HUES64 (cell line): Measurements from ENCODE around the gene SIRT3.
"Not testable (repeated sequence)": the region's sequence is repeated elsewhere in the genome, so short reads cannot be mapped to it uniquely, and the experiment has no call there.

ENCODE experiments used
- H3K27ac ChIP-seq: 2 replicates; pipeline ENCODE4 v1.7.0; 2013; ENCODE audit warnings: low read depth, low read length, inconsistent platforms
- H3K27me3 ChIP-seq: 2 replicates; pipeline ENCODE4 v1.6.1; 2013; ENCODE audit warnings: mild to moderate bottlenecking, low read length; ENCODE audit not compliant: insufficient read depth
- H3K36me3 ChIP-seq: 2 replicates; pipeline ENCODE4 v1.6.1; 2013; ENCODE audit warnings: mild to moderate bottlenecking, low read length; ENCODE audit not compliant: insufficient read depth
- H3K4me1 ChIP-seq: 2 replicates; pipeline ENCODE4 v1.6.1; 2013; ENCODE audit warnings: mild to moderate bottlenecking, low read length, moderate library complexity; ENCODE audit not compliant: insufficient read depth
- H3K4me3 ChIP-seq: 2 replicates; pipeline ENCODE4 v1.5.1; 2013; ENCODE audit warnings: mild to moderate bottlenecking, low read length, moderate library complexity
- H3K9ac ChIP-seq: 2 replicates; pipeline ENCODE4 v1.6.1; 2013; ENCODE audit warnings: mild to moderate bottlenecking, low read depth, low read length
- H3K9me3 ChIP-seq: 2 replicates; pipeline ENCODE4 v1.6.1; 2013; ENCODE audit warnings: low read depth, low read length; ENCODE audit not compliant: insufficient read depth
- WGBS: fragments of 150-250, 120-280 bp; methylation state at CpG from one replicate; pipeline ENCODE4 v1.1.7; 2013; ENCODE audit warnings: missing lambda C conversion rate; 5-methylcytosine and 5-hydroxymethylcytosine counted together

SIRT3 gene

GRCh38 chr11:268716-269145, 32.6 kb upstream of the SIRT3 start:
- H3K9ac ChIP-seq, H3K4me1 ChIP-seq, H3K36me3 ChIP-seq, H3K9me3 ChIP-seq, H3K4me3 ChIP-seq, H3K27me3 ChIP-seq, H3K27ac ChIP-seq: not testable (repeated sequence)
- 90% methylated on average over 16 of the region's 16 CpGs for WGBS

GRCh38 chr11:267491-267994, 31.4 kb upstream of the SIRT3 start:
- no peak overlapping the region for H3K9ac ChIP-seq
- no peak overlapping the region for H3K27ac ChIP-seq
- H3K9me3 ChIP-seq, result 0 out of 2 replicates have a peak, but pooled peaks cover 4% of the 10 kb centered on the region
- no peaks in the 10 kb centered on the region for H3K36me3 ChIP-seq
- H3K4me3 ChIP-seq, result no peak overlapping the region
- 72% methylated on average over 17 of the region's 18 CpGs for WGBS
- no peaks in the 10 kb centered on the region; the same call in 1 of the 2 replicates for H3K27me3 ChIP-seq
- peaks cover 8% of the 10 kb centered on the region; the same call in 1 of the 2 replicates for H3K4me1 ChIP-seq

- 95% methylated on average over 5 of the region's 13 CpGs for WGBS
- H3K4me3 ChIP-seq, result no peak overlapping the region
- H3K9ac ChIP-seq, result no peak overlapping the region
- no peaks in the 10 kb centered on the region for H3K36me3 ChIP-seq
- H3K4me1 ChIP-seq, result peaks cover 8% of the 10 kb centered on the region; the same call in 1 of the 2 replicates
- H3K27ac ChIP-seq, result no peak overlapping the region
- 0 out of 2 replicates have a peak, but pooled peaks cover 4% of the 10 kb centered on the region for H3K9me3 ChIP-seq
- no peaks in the 10 kb centered on the region; the same call in 1 of the 2 replicates for H3K27me3 ChIP-seq
These were observed 30.7 kb upstream of the SIRT3 start for GRCh38 chr11:266676-267439.

- H3K27me3 ChIP-seq, result no peaks in the 10 kb centered on the region
- no peaks in the 10 kb centered on the region for H3K36me3 ChIP-seq
- H3K9ac ChIP-seq, result no peak overlapping the region
- H3K9me3 ChIP-seq, result 0 out of 2 replicates have a peak, but pooled peaks cover 4% of the 10 kb centered on the region
- H3K4me3 ChIP-seq, result no peak overlapping the region
- WGBS, result 98% methylated on average over 4 of the region's 4 CpGs
- no peak overlapping the region for H3K27ac ChIP-seq
- H3K4me1 ChIP-seq, result no peaks in the 10 kb centered on the region
These were observed 25.5 kb upstream of the SIRT3 start for GRCh38 chr11:261624-262023.

GRCh38 chr11:259413-259812, 23.3 kb upstream of the SIRT3 start:
- Histone ChIP-seq H3K27ac (no peak overlapping the region), H3K4me3 (no peak overlapping the region), H3K4me1 (no peaks in the 10 kb centered on the region), H3K9me3 (no peaks in the 10 kb centered on the region), H3K9ac (no peak overlapping the region), H3K27me3 (no peaks in the 10 kb centered on the region), H3K36me3 (no peaks in the 10 kb centered on the region)
- WGBS, result 93% methylated on average over 5 of the region's 10 CpGs

- Histone ChIP-seq H3K9me3 (no peaks in the 10 kb centered on the region), H3K9ac (no peak overlapping the region)
- 89% methylated on average over 15 of the region's 15 CpGs for WGBS
These were observed 21.8 kb upstream of the SIRT3 start for GRCh38 chr11:257766-258493.

GRCh38 chr11:256952-257737, 21.0 kb upstream of the SIRT3 start:
- WGBS, result 89% methylated on average over 14 of the region's 14 CpGs
- H3K4me1 ChIP-seq, result no peaks in the 10 kb centered on the region
- H3K9me3 ChIP-seq, result no peaks in the 10 kb centered on the region
- no peak overlapping the region for H3K9ac ChIP-seq
- H3K27ac ChIP-seq, result no peak overlapping the region
- H3K36me3 ChIP-seq, result peaks cover 15% of the 10 kb centered on the region
- no peak overlapping the region for H3K4me3 ChIP-seq
- H3K27me3 ChIP-seq, result no peaks in the 10 kb centered on the region

More at GRCh38 chr11:257766-258493, 21.8 kb upstream of the SIRT3 start:
- no peaks in the 10 kb centered on the region for H3K4me1 ChIP-seq
- H3K27ac ChIP-seq, result no peak overlapping the region
- no peaks in the 10 kb centered on the region for H3K27me3 ChIP-seq
- no peak overlapping the region for H3K4me3 ChIP-seq
- H3K36me3 ChIP-seq, result peaks cover 7% of the 10 kb centered on the region

GRCh38 chr11:255816-256215, 19.7 kb upstream of the SIRT3 start:
- Histone ChIP-seq H3K27ac (no peak overlapping the region), H3K27me3 (no peaks in the 10 kb centered on the region), H3K4me3 (no peak overlapping the region), H3K4me1 (no peaks in the 10 kb centered on the region), H3K9ac (no peak overlapping the region), H3K36me3 (peaks cover 28% of the 10 kb centered on the region), H3K9me3 (no peaks in the 10 kb centered on the region)
- 96% methylated on average over 2 of the region's 2 CpGs for WGBS

GRCh38 chr11:255176-255575, 19.0 kb upstream of the SIRT3 start:
- H3K4me1 ChIP-seq, result no peaks in the 10 kb centered on the region
- H3K36me3 ChIP-seq, result peaks cover 35% of the 10 kb centered on the region
- no peak overlapping the region for H3K9ac ChIP-seq
- H3K27me3 ChIP-seq, result no peaks in the 10 kb centered on the region
- 80% methylated on average over 2 of the region's 3 CpGs for WGBS
- no peaks in the 10 kb centered on the region for H3K9me3 ChIP-seq
- no peak overlapping the region for H3K4me3 ChIP-seq
- no peak overlapping the region for H3K27ac ChIP-seq

GRCh38 chr11:253886-254270, 17.7 kb upstream of the SIRT3 start:
- Histone ChIP-seq H3K4me3 (no peak overlapping the region), H3K9ac (no peak overlapping the region), H3K27ac (no peak overlapping the region), H3K9me3 (no peaks in the 10 kb centered on the region), H3K36me3 (peaks cover 46% of the 10 kb centered on the region), H3K4me1 (no peaks in the 10 kb centered on the region), H3K27me3 (no peaks in the 10 kb centered on the region)
- WGBS, result 95% methylated on average over 5 of the region's 5 CpGs
